Erythroblast (primary cell): Measurements from ENCODE around the gene MRRF.

Experiments used
- GATA1 ChIP-seq: IDR thresholded peaks from 2 replicates; pipeline ENCODE4 v1.6.1; 2011; ENCODE audit warnings: low read depth, mild to moderate bottlenecking, control low read depth, low read length, moderate library complexity
- POLR2A ChIP-seq: IDR thresholded peaks from 2 replicates; pipeline ENCODE4 v1.6.1; 2011; ENCODE audit warnings: mild to moderate bottlenecking, low read length

DNA sequence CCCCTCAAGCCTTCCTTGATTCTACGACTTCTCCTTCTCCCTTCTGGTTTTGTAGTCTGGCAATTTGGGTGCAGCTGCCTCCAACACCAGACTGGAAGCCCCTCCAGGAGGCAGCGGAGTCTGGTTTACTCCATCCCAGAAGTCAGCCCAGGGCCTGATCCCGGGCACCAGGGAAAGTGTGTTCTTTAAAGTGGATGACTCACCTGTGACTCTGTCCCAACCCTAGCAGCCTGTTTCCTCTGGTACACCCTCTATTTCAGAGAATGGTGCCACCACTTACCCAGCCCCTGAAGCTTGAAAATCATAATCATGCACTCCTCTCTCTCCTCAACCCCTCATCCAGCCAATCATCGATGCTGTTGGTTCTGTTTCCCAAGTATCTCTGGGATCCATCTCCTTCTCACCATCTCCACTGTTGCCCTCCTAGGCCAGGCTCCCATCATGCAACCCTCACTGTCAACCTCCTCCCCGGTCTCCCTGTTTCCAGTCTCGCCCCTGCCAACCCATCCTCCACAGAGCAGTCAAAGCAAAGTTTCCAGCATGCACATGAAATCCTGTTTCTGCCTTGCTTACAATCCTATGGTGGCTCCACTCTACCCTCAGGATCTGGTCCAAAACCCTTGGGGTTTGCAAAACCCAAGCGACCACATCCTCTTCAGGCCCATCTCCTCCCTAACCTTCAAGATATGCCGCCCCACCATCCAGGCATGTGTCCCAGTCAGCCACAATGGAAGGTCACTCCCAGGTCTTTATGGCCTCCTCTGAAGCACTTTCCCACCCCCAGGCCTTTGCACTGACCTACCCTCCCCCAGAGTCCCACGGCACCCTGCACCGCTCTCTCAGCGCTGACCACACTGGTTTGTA is 46.4 kb upstream of the MRRF start:
- no peak for TF ChIP-seq POLR2A
- no peak for TF ChIP-seq GATA1
